Ascending aorta (tissue), 2 donors: ENCODE measurements around the gene CCDC85A. TPM values are rescaled to one million over a fixed set of nuclear protein-coding genes. Genes with fewer than 3 reads are reported as not detected.

Experiments used
- DNase-seq, 2 donors: peaks; one replicate each; pipeline ENCODE4 v3.0.0-alpha.2; 2019; ENCODE audit warnings: low spot score in 2 of 2
- H3K27ac ChIP-seq, 2 donors: fragments of 200-600 bp; sonication (generic); one replicate each; pipeline ENCODE4 v1.5.1; 2016 to 2017; ENCODE audit warnings: mild to moderate bottlenecking in 1 of 2
- H3K27me3 ChIP-seq: fragments of 200-600 bp; sonication (generic); one replicate; pipeline ENCODE4 v1.5.1; 2017
- H3K36me3 ChIP-seq, 2 donors: fragments of 200-600 bp; sonication (generic); one replicate each; pipeline ENCODE4 v1.5.1; 2016
- H3K4me1 ChIP-seq, 2 donors: fragments of 200-600 bp; sonication (generic); one replicate each; pipeline ENCODE4 v1.5.1; 2016 to 2017; ENCODE audit warnings: mild to moderate bottlenecking in 1 of 2
- H3K4me3 ChIP-seq, 2 donors: fragments of 200-600 bp; sonication (generic); one replicate each; pipeline ENCODE4 v1.5.1; 2016 to 2017; ENCODE audit warnings: mild to moderate bottlenecking in 1 of 2
- H3K9me3 ChIP-seq, 2 donors: fragments of 200-600 bp; sonication (generic); one replicate each; pipeline ENCODE4 v1.5.1; 2016
- intact Hi-C: fragments of 100-400 bp; cut with DNase I; formaldehyde crosslinking; loops from one replicate; pipeline ENCODE4 v1.15.1; 2023
- total RNA-seq: library from RNA; depleted of rRNA; stranded (reverse); fragments of >200 nt; gene quantifications from one replicate; pipeline ENCODE4 v1.1.0, GENCODE V29; 2016
- TF ChIP-seq, protein P1 (sequence below), 3 experiments: fragments of 200-600 bp in 2 of 3; fragments of 450-650 bp in 1 of 3; sonication (generic) in 2 of 3; IDR thresholded peaks; one replicate each; pipeline ENCODE4 v1.5.1; 2016 to 2019; ENCODE audit warnings: antibody characterized with exemption in 3 of 3, mild to moderate bottlenecking in 1 of 3, moderate library complexity in 1 of 3

The CCDC85A gene
- total RNA-seq, 1 donor from 2014 or later: 15.0 TPM

DNA sequence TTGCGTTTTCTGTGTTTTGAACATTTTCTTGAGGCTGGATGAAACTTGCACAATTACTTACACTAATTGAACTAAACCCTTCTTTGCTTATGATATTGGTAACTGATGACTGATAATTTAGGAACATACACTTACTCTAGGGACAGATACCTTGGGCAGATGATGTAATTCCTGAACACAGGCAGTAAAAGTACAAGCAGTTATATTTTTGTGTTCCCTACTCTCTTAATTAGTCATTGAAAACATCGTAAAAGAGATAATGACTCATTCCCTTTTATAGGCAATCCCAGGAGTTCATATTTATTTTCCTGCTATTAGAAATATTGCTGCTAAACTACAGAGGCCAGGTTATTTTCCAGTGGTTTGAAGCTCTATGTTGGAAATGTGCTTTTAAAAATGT, 46.4 kb downstream of the CCDC85A start:
- intact Hi-C loops: no loop called here
- Histone ChIP-seq H3K36me3 (no peaks in the 10 kb centered on the region), H3K27me3 (no peaks in the 10 kb centered on the region), H3K27ac (no peak overlapping the region), H3K9me3 (no peaks in the 10 kb centered on the region), H3K4me3 (no peak overlapping the region), H3K4me1 (no peaks in the 10 kb centered on the region)
- no peak for DNase-seq
- TF ChIP-seq, protein P1, sequence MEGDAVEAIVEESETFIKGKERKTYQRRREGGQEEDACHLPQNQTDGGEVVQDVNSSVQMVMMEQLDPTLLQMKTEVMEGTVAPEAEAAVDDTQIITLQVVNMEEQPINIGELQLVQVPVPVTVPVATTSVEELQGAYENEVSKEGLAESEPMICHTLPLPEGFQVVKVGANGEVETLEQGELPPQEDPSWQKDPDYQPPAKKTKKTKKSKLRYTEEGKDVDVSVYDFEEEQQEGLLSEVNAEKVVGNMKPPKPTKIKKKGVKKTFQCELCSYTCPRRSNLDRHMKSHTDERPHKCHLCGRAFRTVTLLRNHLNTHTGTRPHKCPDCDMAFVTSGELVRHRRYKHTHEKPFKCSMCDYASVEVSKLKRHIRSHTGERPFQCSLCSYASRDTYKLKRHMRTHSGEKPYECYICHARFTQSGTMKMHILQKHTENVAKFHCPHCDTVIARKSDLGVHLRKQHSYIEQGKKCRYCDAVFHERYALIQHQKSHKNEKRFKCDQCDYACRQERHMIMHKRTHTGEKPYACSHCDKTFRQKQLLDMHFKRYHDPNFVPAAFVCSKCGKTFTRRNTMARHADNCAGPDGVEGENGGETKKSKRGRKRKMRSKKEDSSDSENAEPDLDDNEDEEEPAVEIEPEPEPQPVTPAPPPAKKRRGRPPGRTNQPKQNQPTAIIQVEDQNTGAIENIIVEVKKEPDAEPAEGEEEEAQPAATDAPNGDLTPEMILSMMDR (IDR thresholded peaks at IDR 0.05): no peak

DNA sequence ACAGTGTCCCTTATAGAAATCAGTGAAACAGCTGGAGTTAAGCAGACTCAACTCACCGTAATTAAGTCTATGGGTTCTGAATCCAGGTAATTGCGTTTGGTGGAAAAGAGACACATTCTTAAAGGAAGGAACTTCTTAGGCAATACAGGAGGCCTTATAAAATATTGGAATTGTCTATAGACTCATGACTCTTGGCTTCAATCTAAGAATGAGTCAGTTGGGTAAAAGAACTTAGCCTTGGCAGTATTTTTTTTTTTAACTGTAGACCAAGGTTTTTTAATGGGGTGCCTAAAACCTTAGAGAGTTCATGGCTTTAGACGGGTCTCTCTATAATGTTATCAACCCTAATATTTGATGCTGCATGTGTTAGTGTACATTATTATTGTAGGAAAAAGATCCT, 47.6 kb downstream of the CCDC85A start:
- no peak overlapping the region for H3K27ac ChIP-seq
- TF ChIP-seq, protein P1 (IDR thresholded peaks at IDR 0.05): no peak
- no peak overlapping the region for H3K4me3 ChIP-seq
- no peaks in the 10 kb centered on the region for H3K36me3 ChIP-seq
- no peaks in the 10 kb centered on the region for H3K4me1 ChIP-seq
- H3K27me3 ChIP-seq: no peaks in the 10 kb centered on the region
- H3K9me3 ChIP-seq: no peaks in the 10 kb centered on the region
- no peak for DNase-seq
- intact Hi-C loops: no loop called here

DNA sequence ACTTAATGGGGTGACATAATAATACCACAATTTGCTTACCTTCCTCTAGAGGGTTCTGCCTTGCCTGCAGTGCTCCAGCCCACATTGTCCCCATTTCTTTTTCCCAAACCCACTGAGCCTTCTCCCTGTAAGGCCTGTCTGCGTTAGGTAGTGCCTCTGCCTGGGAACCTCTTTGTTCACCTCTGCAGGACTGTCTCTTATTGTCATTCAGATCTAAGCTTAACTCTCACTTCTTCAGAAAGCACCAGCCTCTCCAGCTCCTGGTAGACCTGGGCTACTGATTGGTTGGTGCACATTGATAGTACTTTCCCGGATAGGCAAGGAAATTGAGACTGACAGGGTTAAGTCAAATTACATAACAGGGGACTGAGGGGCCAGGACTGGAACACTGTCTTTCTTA, 49.1 kb downstream of the CCDC85A start:
- DNase-seq: no peak
- H3K36me3 ChIP-seq: no peaks in the 10 kb centered on the region
- no peaks in the 10 kb centered on the region for H3K9me3 ChIP-seq
- no peak overlapping the region for H3K27ac ChIP-seq
- H3K27me3 ChIP-seq: no peaks in the 10 kb centered on the region
- intact Hi-C loops: no loop called here
- TF ChIP-seq, protein P1 (IDR thresholded peaks at IDR 0.05): no peak
- no peaks in the 10 kb centered on the region for H3K4me1 ChIP-seq
- H3K4me3 ChIP-seq: no peak overlapping the region

DNA sequence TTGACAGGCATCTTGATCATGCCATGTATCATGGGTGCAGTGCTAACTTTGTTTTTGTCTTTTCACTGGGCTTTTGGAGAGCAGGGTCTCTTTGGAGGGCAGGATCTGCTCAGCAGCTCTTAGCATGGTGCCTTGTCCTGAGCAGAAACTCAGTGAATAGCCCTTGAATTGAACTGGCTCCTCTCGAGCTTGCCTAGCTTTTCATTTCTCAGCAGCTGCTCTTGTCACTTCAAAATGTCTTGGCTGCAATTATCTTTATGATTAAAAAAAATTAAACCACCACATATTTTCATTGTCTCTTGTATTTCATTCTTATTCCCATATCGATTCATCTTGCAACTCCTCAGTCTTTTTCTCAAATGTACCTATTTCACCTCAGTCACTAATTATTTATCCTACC, 50.5 kb downstream of the CCDC85A start:
- Histone ChIP-seq H3K4me1 (no peaks in the 10 kb centered on the region), H3K27me3 (no peaks in the 10 kb centered on the region), H3K27ac (no peak overlapping the region), H3K4me3 (no peak overlapping the region), H3K36me3 (no peaks in the 10 kb centered on the region), H3K9me3 (no peaks in the 10 kb centered on the region)
- TF ChIP-seq, protein P1 (IDR thresholded peaks at IDR 0.05): no peak
- DNase-seq: no peak
- intact Hi-C loops: no loop called here

DNA sequence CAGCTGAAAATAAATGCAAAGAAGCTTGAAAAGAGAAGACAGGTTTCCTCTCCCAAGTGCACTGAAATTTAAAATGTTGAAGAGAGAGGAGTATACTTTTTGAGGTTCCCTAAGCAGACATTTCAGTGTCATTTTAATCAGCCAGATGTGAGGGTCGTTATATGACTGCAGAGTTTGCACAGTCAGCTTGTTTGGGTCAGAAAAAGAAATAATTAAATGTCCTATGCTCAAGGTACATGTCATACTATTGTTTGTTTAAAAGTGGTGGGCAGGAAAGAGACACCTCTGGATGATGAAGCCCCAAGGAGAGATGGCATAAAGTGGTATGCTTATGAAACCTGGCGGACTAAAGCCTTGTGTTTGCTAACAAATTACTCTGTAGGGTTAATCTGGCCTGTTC, 55.2 kb downstream of the CCDC85A start:
- TF ChIP-seq, protein P1 (IDR thresholded peaks at IDR 0.05): no peak
- H3K4me3 ChIP-seq: no peak overlapping the region
- H3K27ac ChIP-seq: no peak overlapping the region
- intact Hi-C loops: no loop called here
- H3K9me3 ChIP-seq: peaks cover 0 to 3% of the 10 kb centered on the region in 2 donors
- no peaks in the 10 kb centered on the region for H3K27me3 ChIP-seq
- DNase-seq: no peak
- H3K36me3 ChIP-seq: no peaks in the 10 kb centered on the region
- no peaks in the 10 kb centered on the region for H3K4me1 ChIP-seq

DNA sequence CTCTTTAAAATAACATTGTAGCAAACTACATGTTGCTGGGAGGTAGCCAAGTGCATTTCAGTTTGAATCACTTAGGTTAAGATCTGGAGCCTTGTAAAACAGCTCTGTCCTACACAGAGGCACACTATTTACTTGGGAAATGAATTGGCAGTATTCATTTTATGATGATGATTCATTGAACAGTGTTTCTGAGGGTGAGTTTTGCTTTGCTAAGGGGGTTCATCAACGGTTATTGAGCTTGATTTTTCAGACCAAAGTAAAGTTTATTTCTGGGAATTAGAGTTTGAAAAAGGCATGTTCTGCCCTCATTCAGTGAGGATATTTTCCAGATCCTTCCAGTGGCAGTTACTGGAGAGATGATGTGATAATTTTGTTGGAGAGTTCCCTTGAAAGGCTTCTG, 55.6 kb downstream of the CCDC85A start:
- intact Hi-C loops: no loop called here
- Histone ChIP-seq H3K4me1 (no peaks in the 10 kb centered on the region), H3K9me3 (peaks cover 0 to 3% of the 10 kb centered on the region in 2 donors), H3K27ac (no peak overlapping the region), H3K36me3 (no peaks in the 10 kb centered on the region), H3K27me3 (no peaks in the 10 kb centered on the region), H3K4me3 (no peak overlapping the region)
- DNase-seq: no peak
- TF ChIP-seq, protein P1 (IDR thresholded peaks at IDR 0.05): no peak
